Measurements from ENCODE around the gene CELA1.

DNA sequence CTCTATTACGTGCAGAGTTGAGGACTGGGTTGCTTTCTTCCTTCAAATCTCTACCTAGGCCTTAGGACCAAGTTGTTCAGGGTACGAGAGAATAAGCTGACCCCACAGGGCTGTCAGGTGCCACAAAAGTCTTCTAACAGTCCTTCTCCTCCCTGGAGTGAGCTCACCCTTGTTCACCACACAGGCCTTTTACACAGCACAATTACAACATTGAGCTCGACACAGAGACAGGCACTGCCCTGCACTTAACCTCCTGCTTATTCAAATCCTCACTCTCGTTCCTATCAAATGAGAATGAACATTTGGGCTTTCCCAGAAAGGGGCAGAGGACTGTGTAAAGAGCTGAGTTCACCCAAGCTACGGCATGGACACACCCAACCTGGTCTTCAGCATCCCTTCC, 42.4 kb upstream of the CELA1 start:
- TF ChIP-seq, protein P1, sequence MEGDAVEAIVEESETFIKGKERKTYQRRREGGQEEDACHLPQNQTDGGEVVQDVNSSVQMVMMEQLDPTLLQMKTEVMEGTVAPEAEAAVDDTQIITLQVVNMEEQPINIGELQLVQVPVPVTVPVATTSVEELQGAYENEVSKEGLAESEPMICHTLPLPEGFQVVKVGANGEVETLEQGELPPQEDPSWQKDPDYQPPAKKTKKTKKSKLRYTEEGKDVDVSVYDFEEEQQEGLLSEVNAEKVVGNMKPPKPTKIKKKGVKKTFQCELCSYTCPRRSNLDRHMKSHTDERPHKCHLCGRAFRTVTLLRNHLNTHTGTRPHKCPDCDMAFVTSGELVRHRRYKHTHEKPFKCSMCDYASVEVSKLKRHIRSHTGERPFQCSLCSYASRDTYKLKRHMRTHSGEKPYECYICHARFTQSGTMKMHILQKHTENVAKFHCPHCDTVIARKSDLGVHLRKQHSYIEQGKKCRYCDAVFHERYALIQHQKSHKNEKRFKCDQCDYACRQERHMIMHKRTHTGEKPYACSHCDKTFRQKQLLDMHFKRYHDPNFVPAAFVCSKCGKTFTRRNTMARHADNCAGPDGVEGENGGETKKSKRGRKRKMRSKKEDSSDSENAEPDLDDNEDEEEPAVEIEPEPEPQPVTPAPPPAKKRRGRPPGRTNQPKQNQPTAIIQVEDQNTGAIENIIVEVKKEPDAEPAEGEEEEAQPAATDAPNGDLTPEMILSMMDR (IDR thresholded peaks at IDR 0.05; ENCODE audit: poor library complexity, severe bottlenecking) = no peak
- TF ChIP-seq TAF1 (IDR thresholded peaks at IDR 0.05; ENCODE audit: low read depth) (no peak), EZH2 (IDR thresholded peaks at IDR 0.05; ENCODE audit: borderline replicate concordance, insufficient read depth, low read length, poor library complexity, severe bottlenecking) (no peak), MXI1 (conservative IDR thresholded peaks at IDR 0.05; ENCODE audit: poor library complexity, severe bottlenecking) (no peak)
- TF ChIP-seq, protein P2, sequence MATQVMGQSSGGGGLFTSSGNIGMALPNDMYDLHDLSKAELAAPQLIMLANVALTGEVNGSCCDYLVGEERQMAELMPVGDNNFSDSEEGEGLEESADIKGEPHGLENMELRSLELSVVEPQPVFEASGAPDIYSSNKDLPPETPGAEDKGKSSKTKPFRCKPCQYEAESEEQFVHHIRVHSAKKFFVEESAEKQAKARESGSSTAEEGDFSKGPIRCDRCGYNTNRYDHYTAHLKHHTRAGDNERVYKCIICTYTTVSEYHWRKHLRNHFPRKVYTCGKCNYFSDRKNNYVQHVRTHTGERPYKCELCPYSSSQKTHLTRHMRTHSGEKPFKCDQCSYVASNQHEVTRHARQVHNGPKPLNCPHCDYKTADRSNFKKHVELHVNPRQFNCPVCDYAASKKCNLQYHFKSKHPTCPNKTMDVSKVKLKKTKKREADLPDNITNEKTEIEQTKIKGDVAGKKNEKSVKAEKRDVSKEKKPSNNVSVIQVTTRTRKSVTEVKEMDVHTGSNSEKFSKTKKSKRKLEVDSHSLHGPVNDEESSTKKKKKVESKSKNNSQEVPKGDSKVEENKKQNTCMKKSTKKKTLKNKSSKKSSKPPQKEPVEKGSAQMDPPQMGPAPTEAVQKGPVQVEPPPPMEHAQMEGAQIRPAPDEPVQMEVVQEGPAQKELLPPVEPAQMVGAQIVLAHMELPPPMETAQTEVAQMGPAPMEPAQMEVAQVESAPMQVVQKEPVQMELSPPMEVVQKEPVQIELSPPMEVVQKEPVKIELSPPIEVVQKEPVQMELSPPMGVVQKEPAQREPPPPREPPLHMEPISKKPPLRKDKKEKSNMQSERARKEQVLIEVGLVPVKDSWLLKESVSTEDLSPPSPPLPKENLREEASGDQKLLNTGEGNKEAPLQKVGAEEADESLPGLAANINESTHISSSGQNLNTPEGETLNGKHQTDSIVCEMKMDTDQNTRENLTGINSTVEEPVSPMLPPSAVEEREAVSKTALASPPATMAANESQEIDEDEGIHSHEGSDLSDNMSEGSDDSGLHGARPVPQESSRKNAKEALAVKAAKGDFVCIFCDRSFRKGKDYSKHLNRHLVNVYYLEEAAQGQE (IDR thresholded peaks at IDR 0.05; ENCODE audit: borderline replicate concordance) = no peak
